Measurements from ENCODE around the gene BMI1. TPM values are rescaled to one million over a fixed set of nuclear protein-coding genes. Genes with fewer than 3 reads are reported as not detected.
A peak's percentile ranks its signal among the peaks of the same experiment; 100 is the strongest.

The BMI1 gene
- total RNA-seq (2021) (65.3 and 85.2 TPM in 2 replicates), Bru-seq, nascent RNA (percentile 94 among the genes with signal in this experiment), BruChase-seq, experiment 1, labeled RNA remaining after a 2-hour chase (percentile 100 among the genes with signal in this experiment), BruChase-seq, experiment 2, labeled RNA remaining after a 6-hour chase (percentile 100 among the genes with signal in this experiment)
- long read RNA-seq, transcript BMI1-201 (10 exons, 3,428 nt) = major isoform, 73 of 93 reads
- long read RNA-seq, partial matches to known transcripts = 2 of 93 reads
- long read RNA-seq, other reads (novel, unspliced or antisense) = 18 of 93 reads

GRCh38 chr10:22320591-22321155, at the start of gene BMI1:
BMI1 (plus strand) TSS chr10:22321099; CDS start chr10:22326450, 5,351 bp downstream.
- peaks cover 35% of the 10 kb centered on the region for H3K4me1 ChIP-seq (ENCODE audit: insufficient read depth, low read length, poor library complexity, severe bottlenecking)
- intact Hi-C loops (cut with micrococcal nuclease; ENCODE audit: unreplicated experiment) = loop anchor here (2.0 to 10.0 kb wide), 3 partner anchors 116 to 826 kb away; no protein-coding TSS in a partner anchor
- H3K9me3 ChIP-seq (ENCODE audit: low read depth, low read length, poor library complexity, severe bottlenecking) = no peaks in the 10 kb centered on the region
- peak within 1 kb of the TSS; percentile 87 for H3K27ac ChIP-seq (ENCODE audit: low read depth, low read length, poor library complexity, severe bottlenecking)
- peak; percentile 89 for DNase-seq (ENCODE audit: low spot score)
- no TSS peak for BruUV-seq (replicated peaks)
- no peak for TF ChIP-seq CTCF (conservative IDR thresholded peaks at IDR 0.05; ENCODE audit: low read depth, low read length)
- TF ChIP-seq EZH2 (IDR thresholded peaks at IDR 0.05; ENCODE audit: borderline replicate concordance, low read depth, low read length, poor library complexity, severe bottlenecking) = no peak
- peak within 1 kb of the TSS; percentile 91 for H3K4me3 ChIP-seq (ENCODE audit: low read depth, low read length, poor library complexity, severe bottlenecking)
- no peaks in the 10 kb centered on the region for H3K36me3 ChIP-seq (ENCODE audit: insufficient read depth, low read length, poor library complexity, severe bottlenecking)
- peaks cover 12% of the 10 kb centered on the region for H3K27me3 ChIP-seq (replicated peaks; ENCODE audit: insufficient read depth, low read depth, low read length, poor library complexity)
- POLR2A ChIA-PET (ENCODE audit: low non-redundant PET) = no interaction called here
- CTCF ChIA-PET = interaction anchor here (0.6 kb wide), 1 partner anchor 340 kb away, joined by 3 read pairs; no protein-coding TSS in a partner anchor

- Histone ChIP-seq H3K9me3 (ENCODE audit: low read depth, low read length, poor library complexity, severe bottlenecking) (no peaks in the 10 kb centered on the region), H3K4me1 (ENCODE audit: insufficient read depth, low read length, poor library complexity, severe bottlenecking) (no peaks in the 10 kb centered on the region), H3K27ac (ENCODE audit: low read depth, low read length, poor library complexity, severe bottlenecking) (no peak overlapping the region), H3K27me3 (replicated peaks; ENCODE audit: insufficient read depth, low read depth, low read length, poor library complexity) (no peaks in the 10 kb centered on the region), H3K4me3 (ENCODE audit: low read depth, low read length, poor library complexity, severe bottlenecking) (no peak overlapping the region), H3K36me3 (ENCODE audit: insufficient read depth, low read length, poor library complexity, severe bottlenecking) (no peaks in the 10 kb centered on the region)
- ChIA-PET POLR2A (ENCODE audit: low non-redundant PET) (no interaction called here), CTCF (no interaction called here)
- intact Hi-C loops (cut with micrococcal nuclease; ENCODE audit: unreplicated experiment) = no loop called here
- TF ChIP-seq EZH2 (IDR thresholded peaks at IDR 0.05; ENCODE audit: borderline replicate concordance, low read depth, low read length, poor library complexity, severe bottlenecking) (no peak), CTCF (conservative IDR thresholded peaks at IDR 0.05; ENCODE audit: low read depth, low read length) (no peak)
- BruUV-seq (replicated peaks) = no TSS peak
- DNase-seq (ENCODE audit: low spot score) = no peak
Measured at GRCh38 chr10:22271786-22272185, 49.1 kb upstream of the BMI1 start.

- Histone ChIP-seq H3K9me3 (ENCODE audit: low read depth, low read length, poor library complexity, severe bottlenecking) (no peaks in the 10 kb centered on the region), H3K27me3 (replicated peaks; ENCODE audit: insufficient read depth, low read depth, low read length, poor library complexity) (no peaks in the 10 kb centered on the region), H3K4me1 (ENCODE audit: insufficient read depth, low read length, poor library complexity, severe bottlenecking) (peaks cover 8% of the 10 kb centered on the region), H3K27ac (ENCODE audit: low read depth, low read length, poor library complexity, severe bottlenecking) (no peak overlapping the region), H3K36me3 (ENCODE audit: insufficient read depth, low read length, poor library complexity, severe bottlenecking) (no peaks in the 10 kb centered on the region), H3K4me3 (ENCODE audit: low read depth, low read length, poor library complexity, severe bottlenecking) (no peak overlapping the region)
- POLR2A ChIA-PET (ENCODE audit: low non-redundant PET) = no interaction called here
- BruUV-seq (replicated peaks) = no TSS peak
- CTCF ChIA-PET = no interaction called here
- intact Hi-C loops (cut with micrococcal nuclease; ENCODE audit: unreplicated experiment) = no loop called here
- TF ChIP-seq CTCF (conservative IDR thresholded peaks at IDR 0.05; ENCODE audit: low read depth, low read length) = no peak
- TF ChIP-seq EZH2 (IDR thresholded peaks at IDR 0.05; ENCODE audit: borderline replicate concordance, low read depth, low read length, poor library complexity, severe bottlenecking) = no peak
- DNase-seq (ENCODE audit: low spot score) = no peak
Measured at GRCh38 chr10:22278441-22278782, 42.5 kb upstream of the BMI1 start.

Data from A673 (cell line).